OCI-M1 (cell line): ENCODE measurements around the gene S100A12.
"Not testable (repeated sequence)": the region's sequence is repeated elsewhere in the genome, so short reads cannot be mapped to it uniquely, and the experiment has no call there.

Experiments
- DNase-seq: peaks from one replicate; lab custom pipeline; 2025; lab: John Stamatoyannopoulos, UW

Gene S100A12

DNA sequence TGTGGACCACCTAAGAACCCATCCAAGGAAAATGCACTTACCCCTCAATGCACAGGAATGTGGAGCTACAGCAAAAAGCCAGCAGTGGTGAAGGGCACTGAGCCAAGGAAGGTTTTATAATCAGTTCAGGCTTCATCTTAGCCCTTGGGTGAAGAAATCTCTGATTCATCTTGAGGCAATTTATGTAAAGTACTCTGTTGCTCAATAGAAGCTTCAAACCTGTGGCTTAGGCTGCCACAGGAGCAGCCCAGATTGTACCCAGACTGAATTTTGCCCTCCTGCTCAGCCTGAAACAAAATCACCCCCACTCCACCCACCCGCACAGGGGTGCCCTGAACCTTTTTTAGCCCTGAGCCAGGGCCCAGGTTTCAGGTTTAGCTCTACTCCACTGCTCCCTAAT lies at the start of gene S100A12:
Gene S100A12, minus strand, starts transcription at position 111 of the 400 bp plus-strand sequence. CDS start 1,029 bp downstream, outside the sequence.
- DNase-seq = no peak

- peak; percentile 86 for DNase-seq
Observed at GRCh38 chr1:153422450-153423068, 47.1 kb upstream of the S100A12 start.

DNA sequence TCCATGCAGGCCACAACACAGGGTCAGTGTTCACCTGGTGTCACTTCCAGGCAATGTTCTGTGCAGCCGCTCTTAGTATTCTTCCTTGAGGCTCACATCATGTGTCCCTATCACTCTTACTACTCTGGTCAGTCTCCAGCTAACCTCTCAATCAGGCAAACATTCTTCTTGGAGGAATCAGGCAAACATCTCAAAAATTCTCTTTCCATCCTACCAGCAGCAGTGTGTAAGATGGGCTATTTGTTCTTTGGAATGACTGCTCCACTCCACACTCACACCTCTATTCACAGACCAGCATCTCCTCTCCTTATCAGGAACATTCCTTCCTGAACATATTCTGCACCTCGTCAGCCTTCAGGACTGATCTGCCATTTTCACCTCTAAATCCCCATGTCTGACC lies 44.9 kb upstream of the S100A12 start:
- no peak for DNase-seq

- DNase-seq = not testable (repeated sequence)
Observed at GRCh38 chr1:153419436-153419793, 44.0 kb upstream of the S100A12 start.

- not testable (repeated sequence) for DNase-seq
Observed at GRCh38 chr1:153418758-153419435, 43.5 kb upstream of the S100A12 start.

GRCh38 chr1:153417136-153417888 lies 41.9 kb upstream of the S100A12 start:
- DNase-seq = no peak

DNA sequence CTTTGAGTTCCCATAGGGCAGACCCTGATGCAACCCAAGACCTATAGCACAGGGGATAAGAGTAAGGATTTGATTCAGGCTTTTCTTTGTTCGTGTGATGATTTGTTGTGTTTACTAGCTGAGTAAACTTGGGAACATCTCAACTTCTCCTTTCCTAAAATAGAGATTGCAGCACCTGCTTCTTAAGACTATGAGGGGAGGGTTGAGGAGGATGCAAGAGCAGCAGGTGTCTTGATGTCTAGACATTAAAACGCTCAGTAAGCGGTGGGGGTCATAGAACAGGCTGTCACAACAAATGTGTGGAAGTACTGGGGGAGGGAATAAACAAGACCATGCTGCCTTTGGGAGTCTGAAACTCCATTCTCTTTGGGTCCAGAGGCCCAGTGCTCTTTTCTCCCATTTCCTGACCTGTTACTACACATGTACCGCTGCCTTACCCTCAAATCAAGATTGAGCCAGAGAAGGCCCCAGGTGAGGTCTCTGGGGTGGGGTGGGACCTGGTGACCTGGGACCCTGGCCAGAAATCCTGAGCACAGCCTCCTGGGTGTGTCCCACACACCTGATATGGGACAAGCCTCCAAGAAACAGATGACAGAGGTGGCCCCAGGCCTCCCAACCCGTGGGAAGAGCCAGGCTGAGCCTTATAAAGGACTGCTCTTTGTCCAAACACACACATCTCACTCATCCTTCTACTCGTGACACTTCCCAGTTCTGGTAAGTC lies 40.6 kb upstream of the S100A12 start, which contains the start of gene S100A7A:
Gene S100A7A, plus strand, starts transcription at position 671 of the 721 bp plus-strand sequence. CDS start 1,563 bp downstream, outside the sequence.
- no peak for DNase-seq

DNA sequence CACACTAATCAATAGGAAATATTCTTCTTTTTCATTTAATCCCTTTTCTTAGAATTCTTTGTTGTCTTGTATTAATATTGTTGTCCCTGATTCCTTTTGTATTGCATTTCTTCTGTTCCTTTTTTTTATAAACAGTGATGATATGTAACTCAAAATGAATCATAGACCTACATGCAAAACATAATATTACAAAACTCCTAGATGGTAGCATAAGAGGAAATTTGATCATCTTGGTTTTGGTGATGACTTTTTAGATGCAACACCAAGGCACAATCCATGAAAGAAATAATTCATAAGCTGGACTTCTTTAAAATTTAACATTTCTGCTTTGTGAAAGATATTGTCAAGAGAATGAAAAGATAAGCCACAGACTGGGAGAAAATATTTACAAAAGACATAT lies 38.5 kb upstream of the S100A12 start:
- not testable (repeated sequence) for DNase-seq

DNA sequence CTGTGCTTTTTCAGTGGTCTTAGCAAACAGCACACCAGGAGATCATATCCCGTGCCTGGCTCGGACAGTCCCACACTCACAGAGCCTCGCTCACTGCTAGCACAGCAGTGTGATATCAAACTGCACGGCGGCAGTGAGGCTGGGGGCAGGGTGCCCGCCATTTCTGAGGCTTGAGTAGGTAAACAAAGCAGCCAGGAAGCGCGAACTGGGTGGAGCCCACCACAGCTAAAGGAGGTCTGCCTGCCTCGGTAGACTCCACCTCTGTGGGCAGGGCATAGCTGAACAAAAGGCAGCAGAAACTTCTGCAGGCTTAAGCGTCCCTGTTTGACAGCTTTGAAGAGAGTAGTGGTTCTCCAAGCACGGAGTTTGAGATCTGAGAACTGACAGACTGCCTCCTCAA lies 31.9 kb upstream of the S100A12 start:
- not testable (repeated sequence) for DNase-seq

- DNase-seq = not testable (repeated sequence)
Observed at GRCh38 chr1:153405825-153406599, 30.6 kb upstream of the S100A12 start.

DNA sequence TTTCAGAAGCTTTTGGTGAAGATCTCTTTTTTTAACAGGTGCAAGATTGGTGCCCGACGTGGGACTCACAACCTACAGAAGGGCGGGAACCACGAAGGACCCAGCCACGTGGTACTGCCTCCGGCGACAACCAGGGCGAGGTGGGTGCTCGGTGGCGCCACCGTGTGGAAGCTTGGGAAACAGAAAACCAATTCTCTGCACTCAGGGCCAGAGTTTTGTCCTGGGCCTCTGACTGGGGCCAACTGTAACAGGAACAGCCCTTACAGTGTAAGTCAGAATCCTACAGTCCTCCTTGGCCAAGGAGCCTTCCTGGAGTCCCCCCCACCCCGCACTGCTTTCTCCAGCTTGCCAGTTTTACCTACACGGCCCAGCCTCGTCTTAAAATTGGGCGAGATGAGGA lies 29.3 kb upstream of the S100A12 start:
- DNase-seq = peak; percentile 83

DNA sequence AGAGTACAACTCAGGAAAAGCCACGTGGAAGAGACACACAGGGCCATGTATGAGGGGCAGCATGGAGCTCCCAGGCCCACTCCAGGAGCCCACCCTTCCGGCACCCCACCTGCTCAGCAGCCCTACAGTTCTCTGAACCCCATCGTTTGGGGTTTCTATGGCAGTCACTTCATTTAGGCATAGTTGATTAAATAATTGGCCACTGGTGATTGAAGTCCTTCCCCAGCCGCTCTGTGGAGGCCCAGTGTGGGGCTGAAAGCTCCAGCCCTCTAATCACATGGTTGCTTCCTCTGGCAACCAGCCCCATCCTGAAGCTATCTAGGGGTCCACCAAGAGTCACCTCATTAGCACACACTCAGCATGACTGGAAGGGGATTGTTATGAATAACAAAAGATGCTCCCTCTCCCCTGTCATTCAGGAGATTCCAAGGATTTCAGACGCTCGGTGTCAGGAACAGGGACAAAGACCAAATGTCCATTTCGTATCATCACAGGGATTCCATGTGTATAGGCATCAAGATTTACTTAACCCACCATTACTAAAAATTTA lies 28.7 kb upstream of the S100A12 start:
- DNase-seq = no peak

- no peak for DNase-seq
Observed at GRCh38 chr1:153403421-153404085, 28.1 kb upstream of the S100A12 start.

GRCh38 chr1:153402226-153402625 lies 26.8 kb upstream of the S100A12 start:
- DNase-seq = no peak

- DNase-seq = no peak
Observed at GRCh38 chr1:153401461-153401860, 26.0 kb upstream of the S100A12 start.

DNA sequence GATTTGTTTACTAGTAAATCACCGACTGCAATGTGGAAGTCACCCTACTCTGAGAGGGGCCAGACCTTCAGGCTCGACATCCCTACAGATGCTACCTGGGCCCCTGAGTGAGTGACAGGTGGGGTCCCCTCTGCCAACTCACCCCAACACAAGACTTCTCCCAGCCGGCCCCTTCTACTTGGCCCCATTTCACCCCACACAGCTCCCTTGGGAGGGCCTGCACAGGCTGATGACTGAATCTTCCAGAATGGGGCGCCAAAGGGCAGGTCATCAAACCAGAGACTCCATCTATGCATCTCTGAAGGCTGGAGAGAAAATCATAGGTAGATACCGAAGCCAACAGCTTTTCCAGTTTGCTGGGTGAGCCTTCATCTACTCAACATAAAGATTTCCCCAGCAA lies 24.8 kb upstream of the S100A12 start:
- peak; percentile 51 for DNase-seq

DNA sequence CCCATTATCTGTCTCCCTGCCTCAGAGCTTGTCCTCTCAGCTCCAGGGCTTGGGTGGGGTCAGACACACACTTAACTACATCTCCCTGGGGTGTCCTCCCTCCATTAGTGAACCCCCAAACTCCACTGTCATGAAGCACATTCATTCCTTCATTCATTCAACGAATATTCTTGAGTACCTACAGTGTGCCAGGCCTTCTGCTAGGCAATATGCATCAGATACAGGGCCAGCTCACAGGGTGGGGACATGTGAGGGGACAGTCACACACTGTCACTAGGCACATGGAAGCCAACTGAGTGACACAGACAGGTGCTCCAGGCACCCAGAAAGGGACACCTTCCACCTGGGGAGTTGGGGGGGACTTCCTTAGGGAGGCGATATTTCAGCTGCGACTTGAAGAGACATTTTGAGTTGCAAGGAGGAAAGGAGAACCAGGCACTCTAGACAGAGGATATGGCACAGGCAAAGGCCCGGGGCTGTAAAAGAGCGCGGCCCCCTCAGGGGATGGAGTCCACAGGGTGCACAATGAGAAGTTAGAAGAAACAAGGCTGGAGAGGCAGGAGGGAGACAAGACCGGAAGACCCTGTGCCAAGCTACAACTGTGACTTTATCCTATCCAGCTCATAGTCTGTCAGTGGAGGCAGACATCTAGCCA lies 24.1 kb upstream of the S100A12 start:
- DNase-seq = no peak

- DNase-seq = no peak
Observed at GRCh38 chr1:153397924-153398651, 22.7 kb upstream of the S100A12 start.
